Right kidney (tissue), 9 donors: ENCODE results near the gene SLC6A13.
"Not testable (repeated sequence)": the region's sequence is repeated elsewhere in the genome, so short reads cannot be mapped to it uniquely, and the experiment has no call there.

Source experiments
- DNase-seq: peaks from one replicate; pipeline ENCODE4 v3.0.0-alpha.2; 2016
- long read RNA-seq, 8 donors: transcript quantifications; one replicate each; lab custom pipeline, GENCODE V29; 2026

The SLC6A13 gene
- long read RNA-seq, donor 1, transcript SLC6A13-202 (2 exons, 1,101 nt), result major isoform, 18 of 20 reads
- long read RNA-seq, donor 1, partial matches to known transcripts, result 0 of 20 reads
- long read RNA-seq, donor 1, other reads (novel, unspliced or antisense), result 0 of 20 reads
- long read RNA-seq, donor 2, transcript SLC6A13-202 (2 exons, 1,101 nt), result major isoform, 13 of 15 reads
- long read RNA-seq, donor 2, partial matches to known transcripts, result 0 of 15 reads
- long read RNA-seq, donor 2, other reads (novel, unspliced or antisense), result 0 of 15 reads
- long read RNA-seq, donor 3, transcript SLC6A13-202 (2 exons, 1,101 nt), result major isoform, 5 of 16 reads
- long read RNA-seq, donor 3, partial matches to known transcripts, result 10 of 16 reads
- long read RNA-seq, donor 3, other reads (novel, unspliced or antisense), result 0 of 16 reads
- long read RNA-seq, donor 4, transcript SLC6A13-202 (2 exons, 1,101 nt), result major isoform, 10 of 11 reads
- long read RNA-seq, donor 4, partial matches to known transcripts, result 0 of 11 reads
- long read RNA-seq, donor 4, other reads (novel, unspliced or antisense), result 0 of 11 reads
- long read RNA-seq, donor 5, transcript SLC6A13-202 (2 exons, 1,101 nt), result major isoform, 13 of 15 reads
- long read RNA-seq, donor 5, partial matches to known transcripts, result 0 of 15 reads
- long read RNA-seq, donor 5, other reads (novel, unspliced or antisense), result 0 of 15 reads
- long read RNA-seq, donor 6, transcript SLC6A13-202 (2 exons, 1,101 nt), result major isoform, 10 of 14 reads
- long read RNA-seq, donor 6, partial matches to known transcripts, result 0 of 14 reads
- long read RNA-seq, donor 6, other reads (novel, unspliced or antisense), result 0 of 14 reads
- long read RNA-seq, donor 7, transcript SLC6A13-202 (2 exons, 1,101 nt), result major isoform, 7 of 10 reads
- long read RNA-seq, donor 7, partial matches to known transcripts, result 0 of 10 reads
- long read RNA-seq, donor 7, other reads (novel, unspliced or antisense), result 0 of 10 reads
- long read RNA-seq, donor 8, transcript SLC6A13-202 (2 exons, 1,101 nt), result major isoform, 17 of 20 reads
- long read RNA-seq, donor 8, partial matches to known transcripts, result 0 of 20 reads
- long read RNA-seq, donor 8, other reads (novel, unspliced or antisense), result 0 of 20 reads

- DNase-seq, result peak; percentile 60
Measured at GRCh38 chr12:262817-263216, at the start of gene SLC6A13. TSS of gene SLC6A13 (minus strand) at chr12:262836. CDS start at chr12:260052, 2,784 bp downstream.

GRCh38 chr12:308511-308910, 45.9 kb upstream of the SLC6A13 start:
- no peak for DNase-seq

GRCh38 chr12:307406-307805, 44.8 kb upstream of the SLC6A13 start:
- DNase-seq, result no peak

GRCh38 chr12:304805-305204, 42.2 kb upstream of the SLC6A13 start:
- no peak for DNase-seq

- DNase-seq, result not testable (repeated sequence)
Measured at GRCh38 chr12:302766-303165, 40.1 kb upstream of the SLC6A13 start.

GRCh38 chr12:300166-300565, 37.5 kb upstream of the SLC6A13 start:
- not testable (repeated sequence) for DNase-seq

- DNase-seq, result not testable (repeated sequence)
Measured at GRCh38 chr12:299511-299910, 36.9 kb upstream of the SLC6A13 start.

- not testable (repeated sequence) for DNase-seq
Measured at GRCh38 chr12:298059-298458, 35.4 kb upstream of the SLC6A13 start.

GRCh38 chr12:295132-295531, 32.5 kb upstream of the SLC6A13 start:
- DNase-seq, result no peak

GRCh38 chr12:293199-293598, 30.6 kb upstream of the SLC6A13 start:
- DNase-seq, result no peak

GRCh38 chr12:292186-292585, 29.6 kb upstream of the SLC6A13 start:
- DNase-seq, result no peak

GRCh38 chr12:291153-291723, 28.6 kb upstream of the SLC6A13 start:
- no peak for DNase-seq

- DNase-seq, result no peak
Measured at GRCh38 chr12:288687-289086, 26.1 kb upstream of the SLC6A13 start.

GRCh38 chr12:286531-287300, 24.1 kb upstream of the SLC6A13 start:
- no peak for DNase-seq

- no peak for DNase-seq
Measured at GRCh38 chr12:278046-278445, 15.4 kb upstream of the SLC6A13 start.

GRCh38 chr12:275812-276211, 13.2 kb upstream of the SLC6A13 start:
- DNase-seq, result no peak

- no peak for DNase-seq
Measured at GRCh38 chr12:273382-273781, 10.7 kb upstream of the SLC6A13 start.

GRCh38 chr12:272942-273341, 10.3 kb upstream of the SLC6A13 start:
- no peak for DNase-seq

- DNase-seq, result no peak
Measured at GRCh38 chr12:271161-271560, 8.5 kb upstream of the SLC6A13 start.

- DNase-seq, result no peak
Measured at GRCh38 chr12:269191-269590, 6.6 kb upstream of the SLC6A13 start.

- DNase-seq, result no peak
Measured at GRCh38 chr12:268483-268840, 5.8 kb upstream of the SLC6A13 start.
